K562 (cell line): ENCODE results near the gene TMEM273. TPM values are rescaled to one million over a fixed set of nuclear protein-coding genes. Genes with fewer than 3 reads are reported as not detected.

Source experiments
- MAX ChIP-seq: sonication (generic); formaldehyde crosslinking; IDR thresholded peaks from 2 replicates; pipeline ENCODE4 v1.9.0; 2022; ENCODE audit warnings: mild to moderate bottlenecking, missing genetic modification reagents
- MTA1 ChIP-seq: fragments of 450-650 bp; IDR thresholded peaks from 2 replicates; pipeline ENCODE4 v1.6.1; 2017; ENCODE audit warnings: borderline replicate concordance
- PHF20 ChIP-seq: fragments of 450-650 bp; IDR thresholded peaks from 2 replicates; pipeline ENCODE4 v1.6.1; 2018; ENCODE audit not compliant: partially characterized antibody
- PRDM10 ChIP-seq: fragments of 450-650 bp; IDR thresholded peaks from 2 replicates; pipeline ENCODE4 v1.6.1; 2018; ENCODE audit not compliant: partially characterized antibody
- PTRF ChIP-seq: fragments of 450-650 bp; IDR thresholded peaks from 2 replicates; pipeline ENCODE4 v1.6.1; 2016; ENCODE audit warnings: mild to moderate bottlenecking, missing genetic modification characterization, missing compliant biosample characterization
- RB1 ChIP-seq: fragments of 450-650 bp; IDR thresholded peaks from 2 replicates; pipeline ENCODE4 v1.6.1; 2017; ENCODE audit warnings: low read depth, mild to moderate bottlenecking
- polyA plus RNA-seq, 8 experiments: library from polyadenylated mRNA; depleted of rRNA in 4 of 8; stranded (reverse) in 5 of 8; unstranded in 3 of 8; fragments of >200 nt; fragmentation: Nextera tagmentation in 2 of 8; fragmentation: Illumina TruSeq in 1 of 8; extraction: Ambion mirVana in 2 of 8; extraction: Trizol in 1 of 8; gene quantifications; 2 replicates each; pipeline versions ENCODE4 v1.2.1 to v1.2.3, GENCODE V29; 2011 to 2014; ENCODE audit warnings: inconsistent platforms in 1 of 8, missing spikeins in 1 of 8
- total RNA-seq, 7 experiments: library from RNA; depleted of rRNA in 6 of 7; stranded (reverse); fragments of >200 nt in 6 of 7; fragmentation: Illumina TruSeq in 2 of 7; extraction: Trizol in 2 of 7; gene quantifications; 2 replicates each; pipeline versions ENCODE4 v1.2.1 to v1.2.3, GENCODE V29; 2011 to 2021; ENCODE audit warnings: low replicate concordance in 1 of 7

Gene TMEM273
- total and polyA plus RNA-seq, 9 of the 15 experiments (the other 6 are each of a cell fraction or from before 2014, with no cell fraction given): 39.2 to 131 (median 95.6) TPM

GRCh38 chr10:49174261-49174925, 13.8 kb downstream of the TMEM273 start (continued):
- TF ChIP-seq MAX (0 out of 2 replicates have a peak, but pooled peaks have one; percentile 2), PTRF (tag) (no peak), PRDM10 (no peak), RB1 (no peak), MTA1 (no peak), PHF20 (no peak)
